Testis (tissue), 3 donors: ENCODE results near the gene SPSB3. TPM values are rescaled to one million over a fixed set of nuclear protein-coding genes. Genes with fewer than 3 reads are reported as not detected.

Experiments used
- DNase-seq: peaks from one replicate; pipeline ENCODE4 v3.0.0-alpha.2; 2019
- H3K27ac ChIP-seq, 2 donors: fragments of 200-600 bp; sonication (generic); one replicate each; pipeline ENCODE4 v1.5.1; 2019
- H3K27me3 ChIP-seq: fragments of 200-600 bp; sonication (generic); one replicate; pipeline ENCODE4 v1.5.1; 2019
- H3K36me3 ChIP-seq: fragments of 200-600 bp; sonication (generic); one replicate; pipeline ENCODE4 v1.5.1; 2017; ENCODE audit warnings: low read depth; ENCODE audit errors: missing control alignments
- H3K4me1 ChIP-seq: fragments of 200-600 bp; sonication (generic); one replicate; pipeline ENCODE4 v1.5.1; 2019
- H3K4me3 ChIP-seq, 2 donors: fragments of 200-600 bp; sonication (generic); one replicate each; pipeline ENCODE4 v1.5.1; 2017 to 2019
- H3K9me3 ChIP-seq: fragments of 200-600 bp; sonication (generic); one replicate; pipeline ENCODE4 v1.5.1; 2017
- CTCF ChIP-seq, 3 experiments: fragments of 450-650 bp in 2 of 3; fragments of 200-600 bp in 1 of 3; sonication (generic) in 1 of 3; IDR thresholded peaks; one replicate each; pipeline ENCODE4 v1.5.1; 2016 to 2019; ENCODE audit warnings: antibody characterized with exemption in 3 of 3, mild to moderate bottlenecking in 2 of 3, moderate library complexity in 1 of 3
- POLR2A ChIP-seq: fragments of 450-650 bp; IDR thresholded peaks from one replicate; pipeline ENCODE4 v1.6.1; 2017; ENCODE audit warnings: antibody characterized with exemption, mild to moderate bottlenecking, moderate library complexity
- WGBS, 2 donors: methylation state at CpG; one replicate each; pipeline ENCODE4 v1.1.5; 2018; 5-methylcytosine and 5-hydroxymethylcytosine counted together
- intact Hi-C: fragments of 100-400 bp; cut with DNase I; formaldehyde crosslinking; loops from one replicate; pipeline ENCODE4 v1.15.1; 2023; ENCODE audit warnings: low total_unique reads
- polyA plus RNA-seq: library from polyadenylated mRNA; stranded (reverse); fragments of 350-450 nt; fragmentation: Illumina TruSeq; extraction: RNeasy Lipid Tissue Mini Kit (QIAGEN cat#74804); gene quantifications from one replicate; pipeline ENCODE4 v1.2.3, GENCODE V29; 2014; ENCODE audit warnings: low read depth, low replicate concordance; ENCODE audit not compliant: insufficient read depth
- total RNA-seq, 2 donors: library from RNA; depleted of rRNA; stranded (reverse); fragments of >200 nt; gene quantifications; one replicate each; pipeline ENCODE4 v1.2.3, GENCODE V29; 2016

Gene SPSB3
- total and polyA plus RNA-seq, 3 donors from 2014 or later, result 43.8 to 114 (median 111) TPM

GRCh38 chr16:1760911-1761310 lies 21.5 kb downstream of the SPSB3 start:
- Histone ChIP-seq H3K4me3 (no peak overlapping the region), H3K4me1 (no peaks in the 10 kb centered on the region), H3K27ac (no peak overlapping the region), H3K9me3 (no peaks in the 10 kb centered on the region), H3K27me3 (no peaks in the 10 kb centered on the region), H3K36me3 (no peaks in the 10 kb centered on the region)
- no peak for DNase-seq
- TF ChIP-seq POLR2A (no peak), CTCF (IDR thresholded peaks at IDR 0.05) (no peak)
- intact Hi-C loops, result no loop called here
- 92 to 98% methylated on average over 12 to 15 of the region's 15 CpGs for WGBS, 2 donors

GRCh38 chr16:1759511-1759910 lies 22.9 kb downstream of the SPSB3 start:
- Histone ChIP-seq H3K36me3 (no peaks in the 10 kb centered on the region), H3K4me1 (no peaks in the 10 kb centered on the region), H3K4me3 (no peak overlapping the region), H3K27me3 (no peaks in the 10 kb centered on the region), H3K27ac (no peak overlapping the region), H3K9me3 (no peaks in the 10 kb centered on the region)
- 90 to 95% methylated on average over 7 to 21 of the region's 21 CpGs for WGBS, 2 donors
- DNase-seq, result no peak
- intact Hi-C loops, result no loop called here
- TF ChIP-seq POLR2A, result no peak
- TF ChIP-seq CTCF (IDR thresholded peaks at IDR 0.05), result no peak

- Histone ChIP-seq H3K9me3 (no peaks in the 10 kb centered on the region), H3K27ac (no peak overlapping the region), H3K36me3 (no peaks in the 10 kb centered on the region), H3K4me3 (no peak overlapping the region), H3K4me1 (no peaks in the 10 kb centered on the region), H3K27me3 (no peaks in the 10 kb centered on the region)
- no peak for DNase-seq
- intact Hi-C loops, result no loop called here
- no peak for TF ChIP-seq CTCF (IDR thresholded peaks at IDR 0.05)
- TF ChIP-seq POLR2A, result no peak
- 89 to 92% methylated on average over 17 to 18 of the region's 18 CpGs for WGBS, 2 donors
Measured at GRCh38 chr16:1758923-1759322, 23.4 kb downstream of the SPSB3 start.

GRCh38 chr16:1757714-1758461 lies 24.5 kb downstream of the SPSB3 start:
- no peak for TF ChIP-seq CTCF (IDR thresholded peaks at IDR 0.05)
- TF ChIP-seq POLR2A, result no peak
- Histone ChIP-seq H3K36me3 (no peaks in the 10 kb centered on the region), H3K4me3 (no peak overlapping the region), H3K4me1 (no peaks in the 10 kb centered on the region), H3K27me3 (no peaks in the 10 kb centered on the region), H3K9me3 (no peaks in the 10 kb centered on the region), H3K27ac (no peak overlapping the region)
- 94 to 96% methylated on average over 21 to 37 of the region's 37 CpGs for WGBS, 2 donors
- DNase-seq, result no peak
- intact Hi-C loops, result no loop called here

- Histone ChIP-seq H3K27ac (no peak overlapping the region), H3K4me3 (no peak overlapping the region), H3K36me3 (no peaks in the 10 kb centered on the region), H3K27me3 (no peaks in the 10 kb centered on the region), H3K4me1 (no peaks in the 10 kb centered on the region), H3K9me3 (no peaks in the 10 kb centered on the region)
- no peak for TF ChIP-seq POLR2A
- no peak for TF ChIP-seq CTCF (IDR thresholded peaks at IDR 0.05)
- WGBS, 2 donors, result 92 to 93% methylated on average over 12 of the region's 12 CpGs
- no peak for DNase-seq
- intact Hi-C loops, result no loop called here
Measured at GRCh38 chr16:1754204-1754603, 28.2 kb downstream of the SPSB3 start.
